Activated CD4-positive, alpha-beta memory T cell treated with anti-CD3 and anti-CD28 coated beads for 36 hours (primary cell): Measurements from ENCODE around the gene AGPS. TPM values are rescaled to one million over a fixed set of nuclear protein-coding genes. Genes with fewer than 3 reads are reported as not detected.

Source experiments
- CTCF ChIA-PET: fragments of 350-600 bp; sonication (Branson Sonifier 250); formaldehyde crosslinking; loops from one replicate; lab custom pipeline; 2021; ENCODE audit warnings: antibody characterized with exemption, inconsistent platforms; lab: Charles Lee
- POLR2A ChIA-PET: fragments of 350-600 bp; sonication (Branson Sonifier 250); formaldehyde crosslinking; loops from one replicate; lab custom pipeline; 2021; ENCODE audit warnings: antibody characterized with exemption; lab: Charles Lee
- DNase-seq: peaks from one replicate; pipeline ENCODE4 v3.0.0-alpha.2; 2020
- H3K27ac Mint-ChIP-seq: one replicate; pipeline ENCODE4 v1.8.0; 2021; ENCODE audit warnings: mixed read lengths
- H3K27me3 Mint-ChIP-seq: one replicate; pipeline ENCODE4 v1.8.0; 2021; ENCODE audit warnings: mixed read lengths
- H3K36me3 Mint-ChIP-seq: one replicate; pipeline ENCODE4 v1.8.0; 2021; ENCODE audit warnings: mixed read lengths
- H3K4me1 Mint-ChIP-seq: one replicate; pipeline ENCODE4 v1.8.0; 2021; ENCODE audit warnings: low read depth, mixed read lengths
- H3K4me3 Mint-ChIP-seq: one replicate; pipeline ENCODE4 v1.8.0; 2021; ENCODE audit warnings: mild to moderate bottlenecking, mixed read lengths
- H3K9me3 Mint-ChIP-seq: one replicate; pipeline ENCODE4 v1.8.0; 2021; ENCODE audit warnings: mixed read lengths
- intact Hi-C: fragments of 100-400 bp; cut with micrococcal nuclease; formaldehyde crosslinking; loops from one replicate; pipeline ENCODE4 v1.15.1; 2023
- total RNA-seq, 2 experiments: library from RNA; stranded (reverse); gene quantifications; one replicate each; pipeline ENCODE4 v1.2.3, GENCODE V29; 2021

AGPS gene
- total RNA-seq, 2 experiments from 2014 or later, result 51.9 to 53.0 TPM

DNA sequence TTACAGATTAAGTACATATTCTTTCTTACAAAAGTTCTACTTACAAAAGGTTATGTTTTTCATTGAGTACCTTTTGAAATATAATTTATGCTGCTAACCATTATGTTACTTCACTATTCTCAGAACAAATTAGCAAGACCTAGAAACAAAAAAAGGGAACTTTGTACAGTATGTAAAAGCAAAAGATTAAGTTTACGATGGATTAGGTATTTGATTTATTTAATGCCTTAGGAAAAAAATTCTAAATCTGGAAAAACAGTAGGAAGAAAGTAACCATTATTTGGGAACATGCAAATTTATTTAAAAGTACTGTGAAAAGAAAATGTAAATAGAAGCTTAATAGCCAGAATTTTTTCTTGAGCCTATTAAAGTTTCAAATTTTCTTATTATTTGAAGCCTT, 144.6 kb downstream of the AGPS start:
- ChIA-PET CTCF (no interaction called here), POLR2A (no interaction called here)

DNA sequence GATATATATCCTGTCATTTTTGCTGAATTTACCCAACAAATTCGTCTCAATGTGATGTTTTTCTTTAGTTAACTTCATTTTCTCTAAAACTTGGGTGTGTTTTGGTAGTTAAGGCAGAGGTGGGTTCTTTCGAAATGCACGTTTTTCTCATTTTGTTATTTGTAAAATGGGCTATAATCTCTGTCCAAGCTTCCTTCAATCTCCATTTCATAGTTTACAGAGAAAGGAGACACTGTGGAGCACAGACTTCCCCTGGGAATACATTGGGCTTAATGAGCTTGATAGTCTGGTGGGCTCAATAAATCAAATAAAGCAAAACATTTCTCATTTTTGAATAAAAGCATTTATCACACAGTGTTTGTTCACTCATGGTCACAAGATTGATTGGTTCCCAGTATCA, 145.1 kb downstream of the AGPS start:
- Mint-ChIP-seq H3K27ac (no peak overlapping the region), H3K36me3 (peaks cover 5% of the 10 kb centered on the region), H3K27me3 (no peaks in the 10 kb centered on the region), H3K4me1 (peaks cover 6% of the 10 kb centered on the region), H3K4me3 (no peak overlapping the region), H3K9me3 (no peaks in the 10 kb centered on the region)
- ChIA-PET POLR2A (no interaction called here), CTCF (no interaction called here)
- DNase-seq, result no peak
- intact Hi-C loops, result no loop called here

More for the DNA sequence above, 144.6 kb downstream of the AGPS start:
- Mint-ChIP-seq H3K27me3 (no peaks in the 10 kb centered on the region), H3K4me3 (no peak overlapping the region), H3K36me3 (peaks cover 5% of the 10 kb centered on the region), H3K9me3 (no peaks in the 10 kb centered on the region), H3K4me1 (peaks cover 6% of the 10 kb centered on the region), H3K27ac (no peak overlapping the region)
- intact Hi-C loops, result no loop called here
- DNase-seq, result no peak

DNA sequence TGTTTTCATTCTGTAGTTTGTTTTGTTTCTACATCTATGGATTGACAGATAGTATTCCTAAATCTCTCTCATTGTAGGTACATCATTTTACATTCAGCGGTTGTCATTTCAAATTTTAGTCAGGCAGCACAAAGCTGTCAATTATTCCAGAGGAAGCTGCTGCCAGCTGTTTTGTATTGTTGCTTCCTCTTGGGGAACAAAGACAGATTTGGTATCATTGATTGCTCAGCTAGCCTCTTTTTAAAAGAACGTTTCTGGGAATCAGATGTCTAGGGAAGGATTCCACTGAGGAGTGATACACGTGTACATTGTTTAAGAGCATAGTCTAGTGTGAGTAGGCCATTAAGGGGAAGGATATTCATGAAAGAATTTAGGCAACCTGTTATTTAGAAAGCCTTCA, 145.8 kb downstream of the AGPS start:
- Mint-ChIP-seq H3K4me1 (peaks cover 6% of the 10 kb centered on the region), H3K4me3 (no peak overlapping the region), H3K9me3 (no peaks in the 10 kb centered on the region), H3K27ac (no peak overlapping the region), H3K36me3 (peaks cover 5% of the 10 kb centered on the region), H3K27me3 (no peaks in the 10 kb centered on the region)
- intact Hi-C loops, result no loop called here
- no peak for DNase-seq
- ChIA-PET POLR2A (no interaction called here), CTCF (no interaction called here)

DNA sequence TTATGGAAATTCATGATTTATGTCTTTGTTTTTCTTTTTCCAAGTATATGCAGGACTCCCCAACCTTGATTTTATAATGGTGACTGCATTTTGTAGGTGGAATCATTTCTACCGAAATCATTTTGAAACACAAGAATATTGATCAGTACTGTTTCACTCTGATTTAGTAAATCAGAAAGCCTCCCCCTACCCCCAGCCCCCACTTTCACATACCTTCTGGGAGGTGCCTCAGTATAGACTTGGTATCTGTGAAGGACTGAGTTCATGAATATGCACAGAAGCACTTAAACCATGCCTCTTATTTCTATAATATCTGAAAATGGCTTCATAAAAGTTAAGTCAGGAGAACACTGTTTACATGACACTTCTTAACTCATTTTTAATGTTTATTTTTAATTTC, 147.7 kb downstream of the AGPS start:
- Mint-ChIP-seq H3K4me3 (no peak overlapping the region), H3K36me3 (peaks cover 5% of the 10 kb centered on the region), H3K9me3 (no peaks in the 10 kb centered on the region), H3K27ac (no peak overlapping the region), H3K27me3 (no peaks in the 10 kb centered on the region), H3K4me1 (peaks cover 6% of the 10 kb centered on the region)
- CTCF ChIA-PET, result no interaction called here
- intact Hi-C loops, result no loop called here
- no peak for DNase-seq
- POLR2A ChIA-PET, result no interaction called here

DNA sequence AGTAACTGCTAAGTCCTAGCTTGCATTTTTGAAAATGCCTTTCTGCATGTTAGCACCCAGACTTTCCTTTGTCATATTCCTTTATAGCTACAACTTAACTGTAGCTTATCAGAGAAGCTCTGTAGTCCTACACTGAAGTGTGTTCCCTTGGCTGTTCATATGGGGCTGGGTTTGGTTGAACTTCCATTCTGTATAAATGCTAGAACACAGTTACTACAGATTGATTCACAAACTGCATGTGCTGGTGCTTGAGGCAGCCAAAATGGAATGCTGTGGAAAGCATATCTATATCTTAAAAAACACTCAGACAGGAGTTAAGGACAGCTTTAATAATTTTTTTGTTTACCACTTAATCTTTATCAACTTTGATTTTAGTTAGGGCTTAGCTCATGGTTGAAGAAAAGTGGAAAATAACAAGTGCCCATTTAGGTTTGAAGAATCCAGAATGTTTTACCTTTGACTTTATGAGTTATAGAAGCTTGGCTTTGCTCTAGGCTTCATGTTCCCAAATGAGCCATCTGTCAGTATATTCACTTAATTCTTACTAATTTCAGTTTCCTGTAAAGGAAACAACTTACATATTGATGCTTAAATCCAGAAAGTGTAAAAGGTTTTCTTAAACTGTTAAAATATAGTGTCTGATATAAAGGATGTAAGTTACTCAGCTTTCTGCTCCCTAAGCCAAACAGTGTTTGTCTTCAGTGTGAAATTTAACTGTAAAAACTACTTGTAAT, 148.9 kb downstream of the AGPS start:
- CTCF ChIA-PET, result interaction anchor here (1.2 kb wide), 1 partner anchor 184 kb away, joined by 4 read pairs; no protein-coding TSS in a partner anchor
- intact Hi-C loops, result no loop called here
- Mint-ChIP-seq H3K9me3 (peaks cover 4% of the 10 kb centered on the region), H3K4me1 (peaks cover 6% of the 10 kb centered on the region), H3K27me3 (no peaks in the 10 kb centered on the region), H3K27ac (no peak overlapping the region), H3K36me3 (peaks cover 7% of the 10 kb centered on the region), H3K4me3 (no peak overlapping the region)
- DNase-seq, result no peak
- POLR2A ChIA-PET, result interaction anchor here (1.7 kb wide), 1 partner anchor 11 kb away, joined by 4 read pairs; no protein-coding TSS in a partner anchor

DNA sequence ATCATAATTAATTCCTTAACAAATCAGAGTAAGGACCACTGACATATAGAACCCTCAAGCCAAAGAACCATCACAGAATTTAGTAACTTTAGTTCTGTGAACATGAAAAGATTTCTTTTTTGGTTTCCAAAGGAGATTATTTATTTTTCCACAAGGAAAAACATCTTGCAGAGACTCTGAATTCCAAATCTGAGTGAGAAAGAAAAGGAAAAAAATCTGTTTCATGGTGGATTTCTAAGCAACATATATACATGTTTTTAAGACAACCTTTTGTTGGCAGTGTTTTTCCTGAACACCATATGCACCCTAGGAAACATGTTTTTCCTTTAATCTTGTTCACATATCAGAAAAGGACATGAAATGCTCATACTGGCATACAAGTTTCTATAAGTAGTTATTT, 149.8 kb downstream of the AGPS start:
- H3K27ac Mint-ChIP-seq, result no peak overlapping the region
- no peaks in the 10 kb centered on the region for H3K27me3 Mint-ChIP-seq
- CTCF ChIA-PET, result interaction anchor here (1.2 kb wide), 1 partner anchor 183 kb away, joined by 4 read pairs; no protein-coding TSS in a partner anchor
- no peak for DNase-seq
- peaks cover 8% of the 10 kb centered on the region for H3K4me1 Mint-ChIP-seq
- POLR2A ChIA-PET, result interaction anchor here (1.7 kb wide), 1 partner anchor 10 kb away, joined by 4 read pairs; no protein-coding TSS in a partner anchor
- no peak overlapping the region for H3K4me3 Mint-ChIP-seq
- intact Hi-C loops, result no loop called here
- peaks cover 4% of the 10 kb centered on the region for H3K9me3 Mint-ChIP-seq
- H3K36me3 Mint-ChIP-seq, result peaks cover 7% of the 10 kb centered on the region

DNA sequence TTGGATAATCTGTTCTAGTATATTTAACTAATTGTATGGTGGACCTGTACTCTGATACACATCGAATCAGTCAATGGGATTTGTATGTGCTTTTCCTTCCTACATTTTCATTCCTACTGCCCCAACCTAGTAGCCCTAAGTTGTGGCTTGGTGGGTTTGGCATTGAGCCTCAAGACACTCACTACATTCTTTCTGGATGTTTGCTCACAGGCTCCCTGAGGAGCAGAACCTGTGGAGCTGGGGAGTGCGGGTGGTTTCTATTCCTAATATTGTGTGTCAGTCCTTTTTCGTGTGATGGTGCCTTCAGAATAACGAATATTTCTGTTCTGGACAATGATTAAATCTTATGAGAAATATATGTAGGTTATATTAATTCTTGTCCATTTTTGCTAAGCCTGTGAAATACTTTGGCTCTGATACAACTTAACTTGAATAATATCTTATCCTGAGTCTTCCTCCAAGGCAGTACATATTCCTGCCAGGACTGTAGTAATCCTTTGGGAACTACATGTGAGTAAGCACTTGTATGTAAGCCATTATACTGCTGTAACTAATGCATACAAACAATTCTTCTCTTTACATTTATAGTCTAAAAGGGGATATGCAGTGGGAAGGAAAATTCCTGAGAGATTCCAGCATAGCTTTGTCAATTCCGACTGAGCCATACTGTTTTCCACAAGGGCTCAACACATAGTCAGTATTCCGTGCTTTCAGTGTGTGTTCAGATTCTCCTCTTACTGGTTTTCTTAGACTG, 150.6 kb downstream of the AGPS start:
- peaks cover 6% of the 10 kb centered on the region for H3K36me3 Mint-ChIP-seq
- DNase-seq, result no peak
- no peak overlapping the region for H3K27ac Mint-ChIP-seq
- intact Hi-C loops, result no loop called here
- POLR2A ChIA-PET, result no interaction called here
- H3K4me3 Mint-ChIP-seq, result no peak overlapping the region
- CTCF ChIA-PET, result interaction anchor here (0.6 kb wide), 1 partner anchor 346 kb away, joined by 5 read pairs; no protein-coding TSS in a partner anchor
- H3K9me3 Mint-ChIP-seq, result peaks cover 4% of the 10 kb centered on the region
- peaks cover 9% of the 10 kb centered on the region for H3K4me1 Mint-ChIP-seq
- no peaks in the 10 kb centered on the region for H3K27me3 Mint-ChIP-seq

DNA sequence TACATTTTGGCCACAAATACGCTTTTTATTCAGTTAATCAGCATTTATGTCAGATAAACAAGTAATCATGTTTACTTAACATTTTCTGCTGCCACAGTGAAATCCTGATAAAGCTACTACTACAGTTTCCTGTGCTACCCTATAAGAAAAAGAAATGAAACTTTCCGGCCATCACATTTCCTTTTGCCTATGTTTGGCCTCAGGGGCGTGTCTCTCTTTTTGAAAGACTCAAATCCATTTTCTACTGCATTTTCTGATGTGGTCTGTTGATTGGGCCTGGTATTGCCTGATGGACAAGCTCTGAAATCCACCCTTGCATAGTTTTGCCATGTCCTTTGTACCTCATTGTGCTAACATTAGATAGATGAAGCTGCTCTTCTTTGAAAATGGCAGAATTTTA, 152.6 kb downstream of the AGPS start:
- CTCF ChIA-PET, result no interaction called here
- Mint-ChIP-seq H3K4me1 (peaks cover 9% of the 10 kb centered on the region), H3K9me3 (peaks cover 4% of the 10 kb centered on the region), H3K36me3 (peaks cover 4% of the 10 kb centered on the region), H3K27me3 (no peaks in the 10 kb centered on the region), H3K4me3 (no peak overlapping the region), H3K27ac (no peak overlapping the region)
- POLR2A ChIA-PET, result no interaction called here
- intact Hi-C loops, result no loop called here
- no peak for DNase-seq

DNA sequence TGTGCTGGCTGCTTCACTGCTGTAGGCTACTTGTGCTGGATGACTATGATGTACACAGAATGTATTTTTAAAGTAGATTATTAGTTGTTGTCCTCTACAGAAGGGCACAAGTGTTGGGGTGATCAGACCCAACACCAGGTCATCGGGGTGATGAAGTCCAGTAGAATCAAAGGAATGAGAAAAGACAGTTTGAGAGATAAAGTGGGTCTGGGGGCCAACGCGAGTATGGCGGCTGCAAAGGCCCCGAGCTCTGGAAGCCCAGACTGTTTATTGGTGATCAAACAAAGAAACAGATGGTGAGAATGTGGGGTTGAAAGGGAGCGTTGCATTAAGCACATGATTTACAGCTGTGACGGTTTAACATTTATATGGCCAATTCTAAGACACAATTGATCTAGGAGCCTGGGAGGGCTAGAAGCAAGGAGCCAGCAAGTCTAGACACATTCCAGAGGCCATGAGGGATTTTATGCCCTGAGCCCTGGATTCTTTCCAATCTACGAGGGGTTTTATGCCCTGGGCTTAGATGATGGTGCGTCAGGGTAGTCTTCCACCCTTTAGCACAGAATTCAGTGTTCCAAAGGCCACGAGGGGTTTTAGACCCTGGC, 153.5 kb downstream of the AGPS start:
- no peak overlapping the region for H3K27ac Mint-ChIP-seq
- POLR2A ChIA-PET, result interaction anchor here (0.6 kb wide), 1 partner anchor 47 kb away, joined by 3 read pairs; no protein-coding TSS in a partner anchor
- CTCF ChIA-PET, result interaction anchor here (0.7 kb wide), 1 partner anchor 58 kb away, joined by 3 read pairs; no protein-coding TSS in a partner anchor

DNA sequence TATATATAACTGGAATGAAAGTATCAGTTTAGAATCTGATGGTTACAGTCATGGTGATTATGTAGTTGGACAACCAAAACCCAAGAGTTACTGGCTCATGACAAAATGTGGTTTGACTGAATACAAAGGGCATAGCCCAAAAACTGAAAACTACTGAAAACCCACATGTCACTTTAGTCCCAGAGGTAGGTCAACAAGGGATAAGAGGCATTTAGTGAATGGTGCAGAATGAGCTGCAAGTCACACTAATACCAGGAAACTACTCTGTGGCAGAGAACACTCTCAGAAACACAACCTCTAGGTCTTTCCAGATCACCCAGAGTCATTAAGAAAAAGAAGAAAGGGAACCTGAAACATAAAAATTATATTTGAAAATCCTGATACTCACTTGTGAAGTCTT, 154.5 kb downstream of the AGPS start:
- H3K27me3 Mint-ChIP-seq, result no peaks in the 10 kb centered on the region
- H3K4me3 Mint-ChIP-seq, result no peak overlapping the region
- no peak for DNase-seq
- no peak overlapping the region for H3K27ac Mint-ChIP-seq
- ChIA-PET CTCF (no interaction called here), POLR2A (no interaction called here)
- intact Hi-C loops, result loop anchor here (1.0 kb wide), 1 partner anchor 237 kb away; no protein-coding TSS in a partner anchor
- peaks cover 4% of the 10 kb centered on the region for H3K36me3 Mint-ChIP-seq
- H3K4me1 Mint-ChIP-seq, result peaks cover 3% of the 10 kb centered on the region
- peaks cover 4% of the 10 kb centered on the region for H3K9me3 Mint-ChIP-seq

More for the DNA sequence above, 153.5 kb downstream of the AGPS start:
- Mint-ChIP-seq H3K36me3 (peaks cover 4% of the 10 kb centered on the region), H3K9me3 (peaks cover 4% of the 10 kb centered on the region), H3K4me1 (peaks cover 7% of the 10 kb centered on the region), H3K4me3 (no peak overlapping the region), H3K27me3 (no peaks in the 10 kb centered on the region)
- intact Hi-C loops, result no loop called here
- DNase-seq, result no peak

DNA sequence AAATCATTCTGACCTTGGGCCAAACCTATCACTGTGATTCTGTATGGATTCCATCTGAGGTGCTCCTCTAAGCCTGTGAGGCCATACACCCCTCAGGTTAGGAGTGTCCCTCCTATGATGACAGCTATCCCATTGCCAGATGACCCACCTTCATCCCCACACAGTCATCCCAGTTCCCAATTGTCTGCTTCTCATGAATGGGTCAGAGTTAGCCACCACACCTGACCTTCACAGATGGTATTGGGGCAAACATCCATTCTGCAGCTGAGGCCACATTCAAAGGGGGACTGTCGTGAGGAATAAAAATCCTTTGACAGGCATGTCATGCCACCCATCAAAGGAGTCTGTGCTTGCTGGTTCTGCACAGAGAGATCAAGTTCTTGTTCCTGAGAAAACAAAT, 155.2 kb downstream of the AGPS start:
- intact Hi-C loops, result loop anchor here (1.0 kb wide), 1 partner anchor 237 kb away; no protein-coding TSS in a partner anchor
- H3K36me3 Mint-ChIP-seq, result peaks cover 6% of the 10 kb centered on the region
- peaks cover 3% of the 10 kb centered on the region for H3K4me1 Mint-ChIP-seq
- H3K27ac Mint-ChIP-seq, result no peak overlapping the region
- no peak for DNase-seq
- POLR2A ChIA-PET, result no interaction called here
- peaks cover 4% of the 10 kb centered on the region for H3K9me3 Mint-ChIP-seq
- no peaks in the 10 kb centered on the region for H3K27me3 Mint-ChIP-seq
- CTCF ChIA-PET, result no interaction called here
- H3K4me3 Mint-ChIP-seq, result no peak overlapping the region

DNA sequence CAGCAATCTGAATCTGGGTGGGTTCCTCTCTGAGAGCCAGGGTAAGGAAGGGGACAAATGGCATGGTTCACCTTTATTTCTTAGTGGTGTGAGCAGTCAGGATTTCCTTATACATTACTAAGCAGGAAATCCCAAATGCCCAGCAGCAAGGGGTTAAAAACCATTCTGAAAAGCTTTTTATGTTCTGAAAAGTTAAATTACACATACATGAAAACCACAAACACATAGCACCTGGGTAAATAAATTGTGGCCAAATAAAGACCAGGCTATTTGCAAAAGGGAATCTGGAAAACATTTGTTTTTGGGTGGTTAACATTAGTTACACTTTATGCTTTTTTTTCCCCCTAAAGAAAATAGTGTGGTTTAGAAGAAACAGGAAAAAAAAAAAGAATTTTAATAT, 156.1 kb downstream of the AGPS start:
- H3K27ac Mint-ChIP-seq, result no peak overlapping the region
- peaks cover 9% of the 10 kb centered on the region for H3K4me1 Mint-ChIP-seq
- ChIA-PET CTCF (no interaction called here), POLR2A (interaction anchor here (0.7 kb wide), 1 partner anchor 10 kb away, joined by 5 read pairs; no protein-coding TSS in a partner anchor)
- DNase-seq, result no peak
- no peaks in the 10 kb centered on the region for H3K27me3 Mint-ChIP-seq
- H3K9me3 Mint-ChIP-seq, result peaks cover 4% of the 10 kb centered on the region
- H3K4me3 Mint-ChIP-seq, result no peak overlapping the region
- intact Hi-C loops, result no loop called here
- peaks cover 7% of the 10 kb centered on the region for H3K36me3 Mint-ChIP-seq
